HL-60 (cell line): Measurements from ENCODE around the gene C10orf71.

Source experiments
- DNase-seq, 2 experiments: peaks; one replicate each; pipeline ENCODE4 v3.0.0-alpha.2; 2010 to 2020; ENCODE audit warnings: low read depth in 1 of 2, low spot score in 1 of 2
- H3K27ac ChIP-seq: fragments of 250-450 bp; sonication (Bioruptor Pico); replicated peaks from 2 replicates; pipeline ENCODE4 v1.5.1; 2020; ENCODE audit warnings: mild to moderate bottlenecking, moderate library complexity
- H3K27me3 ChIP-seq: fragments of 250-450 bp; sonication (Bioruptor Pico); 2 replicates; pipeline ENCODE4 v1.5.1; 2021; ENCODE audit warnings: mild to moderate bottlenecking, moderate library complexity; ENCODE audit not compliant: insufficient read depth, poor library complexity, severe bottlenecking
- H3K4me3 ChIP-seq: replicated peaks from 2 replicates; pipeline ENCODE4 v1.5.1; 2011; ENCODE audit warnings: mild to moderate bottlenecking, control low read depth, low read length; ENCODE audit not compliant: insufficient read depth
- CTCF ChIP-seq: IDR thresholded peaks from one replicate; pipeline ENCODE4 v1.5.1; 2011; ENCODE audit warnings: low read length, control low read depth, inconsistent platforms; ENCODE audit not compliant: insufficient read depth
- GABPA ChIP-seq: IDR thresholded peaks from 2 replicates; pipeline ENCODE4 v1.6.1; 2012; ENCODE audit warnings: low read depth
- POLR2AphosphoS5 ChIP-seq: IDR thresholded peaks from 2 replicates; pipeline ENCODE4 v1.6.1; 2012; ENCODE audit warnings: low read depth
- REST ChIP-seq: IDR thresholded peaks from 2 replicates; pipeline ENCODE4 v1.6.1; 2012; ENCODE audit warnings: low read depth; ENCODE audit not compliant: insufficient replicate concordance
- SPI1 ChIP-seq: IDR thresholded peaks from 2 replicates; pipeline ENCODE4 v1.6.1; 2012; ENCODE audit warnings: low read depth, mild to moderate bottlenecking, borderline replicate concordance

The C10orf71 gene

DNA sequence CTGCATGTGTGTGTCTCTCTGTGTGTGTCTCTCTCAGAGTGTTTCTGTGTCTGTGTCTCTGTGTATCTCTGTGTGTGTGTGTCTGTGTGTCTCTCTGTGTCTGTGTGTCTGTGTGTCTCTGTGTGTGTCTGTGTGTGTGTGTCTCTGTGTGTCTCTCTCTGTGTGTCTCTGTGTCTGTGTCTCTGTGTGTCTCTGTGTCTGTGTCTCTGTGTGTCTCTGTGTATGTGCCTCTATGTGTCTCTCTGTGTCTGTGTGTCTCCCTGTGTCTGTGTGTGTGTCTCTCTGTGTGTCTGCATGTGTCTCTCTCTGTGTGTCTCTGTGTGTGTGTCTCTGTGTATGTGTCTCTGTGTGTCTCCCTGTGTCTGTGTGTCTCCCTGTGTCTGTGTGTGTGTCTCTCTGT, 44.8 kb upstream of the C10orf71 start:
- Histone ChIP-seq H3K4me3 (no peak overlapping the region), H3K27me3 (no peaks in the 10 kb centered on the region), H3K27ac (no peak overlapping the region)
- no peak for DNase-seq
- TF ChIP-seq POLR2AphosphoS5 (no peak), SPI1 (no peak), CTCF (no peak), GABPA (no peak), REST (no peak)

DNA sequence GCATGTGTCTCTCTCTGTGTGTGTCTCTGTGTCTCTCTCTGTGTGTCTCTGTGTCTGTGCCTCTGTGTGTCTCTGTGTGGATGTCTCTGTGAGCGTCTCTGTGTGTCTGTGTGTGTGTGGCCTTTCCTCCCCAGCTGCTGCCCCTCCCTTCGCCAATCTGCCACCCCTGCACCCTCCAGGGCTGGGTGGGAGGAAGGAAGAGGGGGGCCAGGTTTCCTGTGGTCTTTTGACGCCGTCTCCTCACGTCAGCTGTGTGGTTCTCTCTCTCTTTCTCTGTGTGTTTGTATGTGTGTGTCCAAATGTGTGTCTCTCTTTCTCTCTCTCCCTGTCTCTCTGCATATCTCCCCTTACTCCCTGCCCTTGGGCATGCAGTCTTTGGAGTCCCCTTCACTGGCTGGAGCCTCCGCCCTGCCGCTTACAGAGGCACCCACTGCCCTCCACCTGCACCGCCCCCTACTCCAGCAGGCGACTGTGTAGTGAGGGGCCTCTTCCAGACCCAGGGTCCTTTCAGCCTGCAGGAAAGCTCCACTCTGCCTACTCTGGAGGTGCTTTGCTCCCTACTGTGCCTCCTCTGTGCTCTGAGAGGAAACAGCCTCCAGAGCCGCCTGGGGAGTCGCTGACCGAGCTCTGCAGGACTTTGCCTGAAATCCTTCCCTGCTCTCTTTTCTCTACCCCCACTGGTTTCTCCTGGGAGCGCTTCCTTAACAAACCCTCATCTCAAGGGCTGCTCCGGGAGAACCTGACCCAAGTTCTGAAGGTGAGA, 44.2 kb upstream of the C10orf71 start:
- no peak for DNase-seq
- Histone ChIP-seq H3K4me3 (no peak overlapping the region), H3K27me3 (no peaks in the 10 kb centered on the region), H3K27ac (no peak overlapping the region)
- TF ChIP-seq POLR2AphosphoS5 (no peak), CTCF (no peak), SPI1 (no peak), GABPA (no peak), REST (no peak)

DNA sequence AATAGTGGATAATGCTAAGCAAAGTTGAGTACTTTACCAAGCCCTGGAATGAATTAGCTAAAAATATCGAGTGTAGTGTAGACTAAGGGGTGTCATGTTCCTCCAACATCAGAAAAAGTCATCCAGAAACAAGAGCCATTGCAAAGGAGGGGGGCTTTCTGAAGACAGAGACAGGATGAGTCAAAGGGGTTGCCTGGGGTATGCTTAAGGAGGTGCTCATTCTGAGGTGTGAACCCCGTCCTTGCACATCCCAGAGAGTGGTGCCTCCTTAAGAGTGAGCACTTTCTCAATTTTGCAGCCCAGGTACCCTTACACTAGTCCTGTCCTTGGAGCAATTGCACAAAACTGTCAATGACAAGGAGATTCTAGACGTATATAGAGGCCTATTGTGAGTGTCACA, 43.1 kb upstream of the C10orf71 start:
- Histone ChIP-seq H3K27me3 (no peaks in the 10 kb centered on the region), H3K4me3 (no peak overlapping the region), H3K27ac (no peak overlapping the region)
- DNase-seq: no peak
- TF ChIP-seq GABPA: no peak
- TF ChIP-seq SPI1: no peak
- no peak for TF ChIP-seq CTCF
- no peak for TF ChIP-seq POLR2AphosphoS5
- TF ChIP-seq REST: no peak
